ENCODE results near the gene HSPA6. TPM values are rescaled to one million over a fixed set of nuclear protein-coding genes. Genes with fewer than 3 reads are reported as not detected.
"Not testable (repeated sequence)": the region's sequence is repeated elsewhere in the genome, so short reads cannot be mapped to it uniquely, and the experiment has no call there.

The HSPA6 gene
- polyA plus RNA-seq (2.6 and 3.8 TPM in 2 replicates), polyA minus RNA-seq (0.97 and 1.3 TPM in 2 replicates)

DNA sequence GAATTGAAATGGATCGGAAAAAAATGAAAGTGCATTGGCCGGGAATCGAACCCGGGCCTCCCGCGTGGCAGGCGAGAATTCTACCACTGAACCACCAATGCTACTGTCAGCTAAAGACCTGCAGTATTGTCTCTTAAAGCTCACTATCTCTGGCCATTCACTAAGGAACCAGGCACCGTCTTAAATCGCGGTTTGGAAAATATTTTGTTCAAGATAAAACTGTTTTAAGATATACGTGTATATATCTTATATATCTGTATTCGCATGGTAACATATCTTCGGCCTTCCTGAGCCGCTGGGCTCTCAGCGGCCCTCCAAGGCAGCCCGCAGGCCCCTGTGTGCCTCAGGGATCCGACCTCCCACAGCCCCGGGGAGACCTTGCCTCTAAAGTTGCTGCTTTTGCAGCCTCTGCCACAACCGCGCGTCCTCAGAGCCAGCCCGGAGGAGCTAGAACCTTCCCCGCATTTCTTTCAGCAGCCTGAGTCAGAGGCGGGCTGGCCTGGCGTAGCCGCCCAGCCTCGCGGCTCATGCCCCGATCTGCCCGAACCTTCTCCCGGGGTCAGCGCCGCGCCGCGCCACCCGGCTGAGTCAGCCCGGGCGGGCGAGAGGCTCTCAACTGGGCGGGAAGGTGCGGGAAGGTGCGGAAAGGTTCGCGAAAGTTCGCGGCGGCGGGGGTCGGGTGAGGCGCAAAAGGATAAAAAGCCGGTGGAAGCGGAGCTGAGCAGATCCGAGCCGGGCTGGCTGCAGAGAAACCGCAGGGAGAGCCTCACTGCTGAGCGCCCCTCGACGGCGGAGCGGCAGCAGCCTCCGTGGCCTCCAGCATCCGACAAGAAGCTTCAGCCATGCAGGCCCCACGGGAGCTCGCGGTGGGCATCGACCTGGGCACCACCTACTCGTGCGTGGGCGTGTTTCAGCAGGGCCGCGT lies at the start of gene HSPA6:
Gene HSPA6, plus strand, starts transcription at position 724 of the 925 bp plus-strand sequence. Its CDS starts 119 bp downstream, at position 843.
- H3K27ac ChIP-seq (ENCODE audit: low read length); H3K36me3 ChIP-seq (ENCODE audit: insufficient read depth, low read length); H3K27me3 ChIP-seq (ENCODE audit: insufficient read depth, low read depth, low read length); H3K79me2 ChIP-seq (replicated peaks; ENCODE audit: insufficient read depth, low read length); H4K20me1 ChIP-seq (ENCODE audit: insufficient read depth); H3K4me2 ChIP-seq (ENCODE audit: low read length); H3K9me3 ChIP-seq (ENCODE audit: low read length); H3F3A ChIP-seq (ENCODE audit: insufficient read depth, low read length, poor library complexity, severe bottlenecking); H3K9me2 ChIP-seq (ENCODE audit: insufficient read depth, low read length): not testable (repeated sequence)
- Histone ChIP-seq H3K4me3 (ENCODE audit: low read length) (peak within 1 kb of the TSS; percentile 81), H2AFZ (ENCODE audit: low read depth, low read length) (peak within 1 kb of the TSS; percentile 38), H3K9ac (ENCODE audit: low read length) (peak within 1 kb of the TSS; percentile 55)
- peak; percentile 26 for TF ChIP-seq MXI1 (conservative IDR thresholded peaks at IDR 0.05; ENCODE audit: poor library complexity, severe bottlenecking)

DNA sequence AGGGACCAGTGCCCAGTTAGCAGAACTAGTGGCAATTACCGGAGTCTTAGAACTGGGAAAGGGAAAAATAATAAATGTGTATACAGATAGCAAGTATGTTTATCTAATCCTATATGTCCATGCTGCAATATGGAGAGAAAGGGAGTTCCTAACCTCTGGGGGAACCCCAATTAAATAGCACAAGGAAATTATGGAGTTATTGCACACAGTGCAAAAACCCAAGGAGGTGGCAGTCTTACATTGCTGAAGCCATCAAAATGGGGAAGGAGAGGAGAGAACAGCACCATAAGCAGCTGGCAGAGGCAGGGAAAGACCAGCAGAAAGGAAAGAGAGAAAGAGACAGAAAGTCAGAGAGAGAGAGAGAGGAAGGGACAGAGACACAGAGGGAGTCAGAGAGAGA lies 46.6 kb upstream of the HSPA6 start:
- H3F3A ChIP-seq (ENCODE audit: insufficient read depth, low read length, poor library complexity, severe bottlenecking); H3K9me2 ChIP-seq (ENCODE audit: insufficient read depth, low read length); H3K4me3 ChIP-seq (ENCODE audit: low read length); H2AFZ ChIP-seq (ENCODE audit: low read depth, low read length); H3K27ac ChIP-seq (ENCODE audit: low read length); H3K9ac ChIP-seq (ENCODE audit: low read length); H3K4me2 ChIP-seq (ENCODE audit: low read length); H4K20me1 ChIP-seq (ENCODE audit: insufficient read depth); H3K9me3 ChIP-seq (ENCODE audit: low read length); H3K79me2 ChIP-seq (replicated peaks; ENCODE audit: insufficient read depth, low read length); H3K36me3 ChIP-seq (ENCODE audit: insufficient read depth, low read length): not testable (repeated sequence)
- peaks cover 28% of the 10 kb centered on the region for H3K27me3 ChIP-seq (ENCODE audit: insufficient read depth, low read depth, low read length)

DNA sequence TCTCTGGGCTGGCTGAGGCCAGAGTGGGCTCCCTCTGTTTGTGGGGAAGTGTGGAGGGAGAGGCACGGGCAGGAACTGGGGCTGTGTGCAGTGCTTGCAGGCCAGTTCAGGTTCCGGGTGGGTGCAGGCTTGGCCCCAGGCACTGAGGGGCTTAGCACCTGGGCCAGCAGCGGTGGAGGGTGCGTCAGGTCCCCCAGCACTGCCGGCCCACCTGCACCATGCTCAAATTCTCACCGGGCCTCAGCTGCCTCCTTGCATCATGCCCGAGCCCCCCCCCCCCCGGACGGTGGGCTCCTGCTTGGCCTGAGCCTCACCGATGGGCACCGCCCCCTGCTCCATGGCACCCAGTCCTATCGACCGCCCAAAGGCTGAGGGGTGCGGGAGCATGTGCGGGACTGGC lies 45.4 kb upstream of the HSPA6 start:
- Histone ChIP-seq H3K27me3 (ENCODE audit: insufficient read depth, low read depth, low read length) (peaks cover 16% of the 10 kb centered on the region), H3F3A (ENCODE audit: insufficient read depth, low read length, poor library complexity, severe bottlenecking) (no peaks in the 10 kb centered on the region), H3K9ac (ENCODE audit: low read length) (no peak overlapping the region), H4K20me1 (ENCODE audit: insufficient read depth) (no peaks in the 10 kb centered on the region), H3K4me2 (ENCODE audit: low read length) (no peak overlapping the region), H3K27ac (ENCODE audit: low read length) (no peak overlapping the region), H3K36me3 (ENCODE audit: insufficient read depth, low read length) (no peaks in the 10 kb centered on the region), H3K79me2 (replicated peaks; ENCODE audit: insufficient read depth, low read length) (no peaks in the 10 kb centered on the region), H3K4me3 (ENCODE audit: low read length) (no peak overlapping the region), H2AFZ (ENCODE audit: low read depth, low read length) (no peak overlapping the region), H3K9me2 (ENCODE audit: insufficient read depth, low read length) (no peaks in the 10 kb centered on the region), H3K9me3 (ENCODE audit: low read length) (no peaks in the 10 kb centered on the region)
- TF ChIP-seq MXI1 (conservative IDR thresholded peaks at IDR 0.05; ENCODE audit: poor library complexity, severe bottlenecking) (no peak), TAF1 (IDR thresholded peaks at IDR 0.05; ENCODE audit: low read depth) (no peak), EP300 (conservative IDR thresholded peaks at IDR 0.05; ENCODE audit: poor library complexity, severe bottlenecking) (no peak), SMC3 (conservative IDR thresholded peaks at IDR 0.05; ENCODE audit: poor library complexity) (no peak), POLR2AphosphoS5 (IDR thresholded peaks at IDR 0.05) (no peak), EZH2 (IDR thresholded peaks at IDR 0.05; ENCODE audit: borderline replicate concordance, insufficient read depth, low read length, poor library complexity, severe bottlenecking) (no peak), RAD21 (conservative IDR thresholded peaks at IDR 0.05) (no peak)
- TF ChIP-seq, protein P1, sequence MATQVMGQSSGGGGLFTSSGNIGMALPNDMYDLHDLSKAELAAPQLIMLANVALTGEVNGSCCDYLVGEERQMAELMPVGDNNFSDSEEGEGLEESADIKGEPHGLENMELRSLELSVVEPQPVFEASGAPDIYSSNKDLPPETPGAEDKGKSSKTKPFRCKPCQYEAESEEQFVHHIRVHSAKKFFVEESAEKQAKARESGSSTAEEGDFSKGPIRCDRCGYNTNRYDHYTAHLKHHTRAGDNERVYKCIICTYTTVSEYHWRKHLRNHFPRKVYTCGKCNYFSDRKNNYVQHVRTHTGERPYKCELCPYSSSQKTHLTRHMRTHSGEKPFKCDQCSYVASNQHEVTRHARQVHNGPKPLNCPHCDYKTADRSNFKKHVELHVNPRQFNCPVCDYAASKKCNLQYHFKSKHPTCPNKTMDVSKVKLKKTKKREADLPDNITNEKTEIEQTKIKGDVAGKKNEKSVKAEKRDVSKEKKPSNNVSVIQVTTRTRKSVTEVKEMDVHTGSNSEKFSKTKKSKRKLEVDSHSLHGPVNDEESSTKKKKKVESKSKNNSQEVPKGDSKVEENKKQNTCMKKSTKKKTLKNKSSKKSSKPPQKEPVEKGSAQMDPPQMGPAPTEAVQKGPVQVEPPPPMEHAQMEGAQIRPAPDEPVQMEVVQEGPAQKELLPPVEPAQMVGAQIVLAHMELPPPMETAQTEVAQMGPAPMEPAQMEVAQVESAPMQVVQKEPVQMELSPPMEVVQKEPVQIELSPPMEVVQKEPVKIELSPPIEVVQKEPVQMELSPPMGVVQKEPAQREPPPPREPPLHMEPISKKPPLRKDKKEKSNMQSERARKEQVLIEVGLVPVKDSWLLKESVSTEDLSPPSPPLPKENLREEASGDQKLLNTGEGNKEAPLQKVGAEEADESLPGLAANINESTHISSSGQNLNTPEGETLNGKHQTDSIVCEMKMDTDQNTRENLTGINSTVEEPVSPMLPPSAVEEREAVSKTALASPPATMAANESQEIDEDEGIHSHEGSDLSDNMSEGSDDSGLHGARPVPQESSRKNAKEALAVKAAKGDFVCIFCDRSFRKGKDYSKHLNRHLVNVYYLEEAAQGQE (IDR thresholded peaks at IDR 0.05; ENCODE audit: borderline replicate concordance) = no peak
- TF ChIP-seq, protein P2, sequence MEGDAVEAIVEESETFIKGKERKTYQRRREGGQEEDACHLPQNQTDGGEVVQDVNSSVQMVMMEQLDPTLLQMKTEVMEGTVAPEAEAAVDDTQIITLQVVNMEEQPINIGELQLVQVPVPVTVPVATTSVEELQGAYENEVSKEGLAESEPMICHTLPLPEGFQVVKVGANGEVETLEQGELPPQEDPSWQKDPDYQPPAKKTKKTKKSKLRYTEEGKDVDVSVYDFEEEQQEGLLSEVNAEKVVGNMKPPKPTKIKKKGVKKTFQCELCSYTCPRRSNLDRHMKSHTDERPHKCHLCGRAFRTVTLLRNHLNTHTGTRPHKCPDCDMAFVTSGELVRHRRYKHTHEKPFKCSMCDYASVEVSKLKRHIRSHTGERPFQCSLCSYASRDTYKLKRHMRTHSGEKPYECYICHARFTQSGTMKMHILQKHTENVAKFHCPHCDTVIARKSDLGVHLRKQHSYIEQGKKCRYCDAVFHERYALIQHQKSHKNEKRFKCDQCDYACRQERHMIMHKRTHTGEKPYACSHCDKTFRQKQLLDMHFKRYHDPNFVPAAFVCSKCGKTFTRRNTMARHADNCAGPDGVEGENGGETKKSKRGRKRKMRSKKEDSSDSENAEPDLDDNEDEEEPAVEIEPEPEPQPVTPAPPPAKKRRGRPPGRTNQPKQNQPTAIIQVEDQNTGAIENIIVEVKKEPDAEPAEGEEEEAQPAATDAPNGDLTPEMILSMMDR (IDR thresholded peaks at IDR 0.05; ENCODE audit: poor library complexity, severe bottlenecking) = no peak

All from neural cell (in vitro differentiated cells).